NB4 (cell line): ENCODE data around the gene RPP21.

Experiments used
- DNase-seq: peaks from one replicate; pipeline ENCODE4 v3.0.0; 2010; ENCODE audit warnings: low read depth
- H3K4me3 ChIP-seq: one replicate; pipeline ENCODE4 v1.5.1; 2011; ENCODE audit warnings: mild to moderate bottlenecking, low read depth, low read length, moderate library complexity
- MYC ChIP-seq: IDR thresholded peaks from 2 replicates; pipeline ENCODE4 v1.6.1; 2011; ENCODE audit warnings: low read depth, low read length
- POLR2A ChIP-seq: IDR thresholded peaks from 2 replicates; pipeline ENCODE4 v1.6.1; 2011; ENCODE audit warnings: mild to moderate bottlenecking; ENCODE audit not compliant: insufficient read length; ENCODE audit errors: extremely low read depth
- TF ChIP-seq, protein P1 (sequence below): IDR thresholded peaks from one replicate; pipeline ENCODE4 v1.5.1; 2012; ENCODE audit warnings: low read depth, low read length
- TF ChIP-seq, protein P2 (sequence below): IDR thresholded peaks from 2 replicates; pipeline ENCODE4 v1.6.1; 2011; ENCODE audit warnings: low read depth, low read length

The RPP21 gene

DNA sequence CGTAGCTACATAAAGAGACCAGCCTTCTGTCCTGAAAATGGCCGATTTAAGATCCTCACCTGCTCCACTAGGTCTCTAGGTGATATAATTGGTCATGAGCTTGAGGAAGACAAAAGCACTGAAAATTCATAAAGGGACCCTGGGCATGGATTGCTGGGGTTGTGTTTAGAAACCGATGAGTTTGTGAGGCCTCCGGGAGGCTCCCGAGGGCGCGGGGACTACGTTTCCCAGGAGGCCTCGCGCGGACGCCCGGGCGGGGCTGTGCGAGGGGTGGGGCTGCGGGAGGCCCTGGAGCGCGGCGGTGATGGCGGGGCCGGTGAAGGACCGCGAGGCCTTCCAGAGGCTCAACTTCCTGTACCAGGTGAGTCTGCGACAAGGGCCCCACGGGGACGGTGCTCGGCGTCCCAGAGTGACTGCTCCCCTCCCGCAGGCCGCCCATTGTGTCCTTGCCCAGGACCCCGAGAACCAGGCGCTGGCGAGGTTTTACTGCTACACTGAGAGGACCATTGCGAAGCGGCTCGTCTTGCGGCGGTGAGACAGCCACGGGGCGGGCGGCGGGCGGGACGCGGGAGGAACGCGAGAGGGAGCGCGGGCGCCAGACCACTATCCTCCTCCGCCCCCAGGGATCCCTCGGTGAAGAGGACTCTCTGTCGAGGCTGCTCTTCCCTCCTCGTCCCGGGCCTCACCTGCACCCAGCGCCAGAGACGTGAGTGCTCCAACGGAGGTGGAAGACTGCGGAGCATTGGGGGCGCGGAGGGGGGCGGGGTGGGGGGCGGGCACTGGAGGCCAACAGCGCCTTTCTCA lies at the start of gene RPP21:
RPP21 (plus strand) TSS at position 289 of the 804 bp plus-strand sequence; CDS start at position 305, 16 bp downstream.
- peak within 1 kb of the TSS; percentile 78 for H3K4me3 ChIP-seq
- TF ChIP-seq, protein P1, sequence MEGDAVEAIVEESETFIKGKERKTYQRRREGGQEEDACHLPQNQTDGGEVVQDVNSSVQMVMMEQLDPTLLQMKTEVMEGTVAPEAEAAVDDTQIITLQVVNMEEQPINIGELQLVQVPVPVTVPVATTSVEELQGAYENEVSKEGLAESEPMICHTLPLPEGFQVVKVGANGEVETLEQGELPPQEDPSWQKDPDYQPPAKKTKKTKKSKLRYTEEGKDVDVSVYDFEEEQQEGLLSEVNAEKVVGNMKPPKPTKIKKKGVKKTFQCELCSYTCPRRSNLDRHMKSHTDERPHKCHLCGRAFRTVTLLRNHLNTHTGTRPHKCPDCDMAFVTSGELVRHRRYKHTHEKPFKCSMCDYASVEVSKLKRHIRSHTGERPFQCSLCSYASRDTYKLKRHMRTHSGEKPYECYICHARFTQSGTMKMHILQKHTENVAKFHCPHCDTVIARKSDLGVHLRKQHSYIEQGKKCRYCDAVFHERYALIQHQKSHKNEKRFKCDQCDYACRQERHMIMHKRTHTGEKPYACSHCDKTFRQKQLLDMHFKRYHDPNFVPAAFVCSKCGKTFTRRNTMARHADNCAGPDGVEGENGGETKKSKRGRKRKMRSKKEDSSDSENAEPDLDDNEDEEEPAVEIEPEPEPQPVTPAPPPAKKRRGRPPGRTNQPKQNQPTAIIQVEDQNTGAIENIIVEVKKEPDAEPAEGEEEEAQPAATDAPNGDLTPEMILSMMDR, result no peak
- peak; percentile 77 for TF ChIP-seq POLR2A
- peak; percentile 81 for TF ChIP-seq MYC
- TF ChIP-seq, protein P2, sequence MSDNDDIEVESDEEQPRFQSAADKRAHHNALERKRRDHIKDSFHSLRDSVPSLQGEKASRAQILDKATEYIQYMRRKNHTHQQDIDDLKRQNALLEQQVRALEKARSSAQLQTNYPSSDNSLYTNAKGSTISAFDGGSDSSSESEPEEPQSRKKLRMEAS, result no peak; the same call in 1 of the 2 replicates
- DNase-seq, result peak; percentile 87

DNA sequence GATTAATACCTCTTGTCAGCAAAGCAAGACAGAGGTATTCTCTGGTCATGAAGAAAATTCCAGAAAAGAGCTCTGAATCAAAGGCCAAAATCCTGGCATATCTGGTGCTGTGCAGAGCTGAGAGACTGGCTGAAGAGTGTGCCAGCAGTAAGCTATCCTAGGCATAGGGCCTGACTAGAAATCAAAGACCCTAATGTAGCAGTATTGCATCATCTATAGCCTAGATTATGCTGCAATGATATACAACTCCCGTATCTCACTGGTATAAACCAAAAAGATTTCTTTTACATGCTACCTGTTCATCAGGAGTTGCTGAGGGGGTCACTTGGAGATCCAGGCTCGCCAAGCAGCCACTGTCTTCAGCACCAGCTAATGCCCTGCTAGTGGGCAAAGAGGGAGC lies 49.1 kb upstream of the RPP21 start:
- TF ChIP-seq MYC (no peak), POLR2A (no peak)
- TF ChIP-seq, protein P1, result no peak
- TF ChIP-seq, protein P2, result no peak
- no peak for DNase-seq
- no peak overlapping the region for H3K4me3 ChIP-seq

DNA sequence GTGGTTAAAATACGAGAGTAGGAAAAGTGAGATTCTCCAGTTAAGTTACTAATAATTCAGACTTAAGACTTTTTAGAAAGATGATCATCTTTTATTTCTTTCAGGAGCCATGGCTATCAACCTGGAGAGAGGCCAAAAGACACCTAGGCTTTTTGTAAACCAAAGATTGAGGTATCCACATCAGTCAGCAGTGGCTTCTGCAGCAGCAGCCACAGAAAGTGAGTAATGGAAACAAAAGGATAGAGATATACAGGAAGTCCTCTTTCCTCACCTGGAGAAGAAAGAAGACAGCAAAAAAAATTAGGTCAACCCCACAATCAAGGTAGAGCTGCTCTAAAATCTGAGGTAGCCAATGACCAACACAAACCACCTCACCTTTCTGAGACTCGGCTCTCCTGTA lies 41.0 kb upstream of the RPP21 start:
- H3K4me3 ChIP-seq, result no peak overlapping the region
- TF ChIP-seq MYC (no peak), POLR2A (no peak)
- TF ChIP-seq, protein P2, result no peak
- TF ChIP-seq, protein P1, result no peak
- DNase-seq, result no peak

DNA sequence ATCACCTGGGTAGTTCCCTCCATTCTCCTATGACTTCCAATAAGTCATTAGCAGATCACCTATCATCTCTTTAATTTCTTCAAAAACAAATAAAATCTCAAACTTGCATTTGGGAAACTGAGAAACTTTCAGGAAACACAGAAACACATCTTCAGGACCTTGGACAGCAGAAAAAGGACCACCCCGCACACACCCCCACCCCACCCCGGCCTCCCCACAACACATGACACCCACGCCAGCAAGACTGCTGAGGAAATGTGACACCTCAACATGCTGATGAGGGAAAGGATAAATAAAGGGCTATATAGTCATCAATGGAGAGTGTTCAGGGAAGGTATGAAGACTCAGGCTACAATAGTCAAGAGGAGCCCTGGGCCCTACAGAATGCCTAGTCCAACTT lies 33.9 kb upstream of the RPP21 start:
- no peak overlapping the region for H3K4me3 ChIP-seq
- no peak for DNase-seq
- no peak for TF ChIP-seq MYC
- TF ChIP-seq, protein P1, result no peak
- TF ChIP-seq, protein P2, result no peak
- TF ChIP-seq POLR2A, result no peak

DNA sequence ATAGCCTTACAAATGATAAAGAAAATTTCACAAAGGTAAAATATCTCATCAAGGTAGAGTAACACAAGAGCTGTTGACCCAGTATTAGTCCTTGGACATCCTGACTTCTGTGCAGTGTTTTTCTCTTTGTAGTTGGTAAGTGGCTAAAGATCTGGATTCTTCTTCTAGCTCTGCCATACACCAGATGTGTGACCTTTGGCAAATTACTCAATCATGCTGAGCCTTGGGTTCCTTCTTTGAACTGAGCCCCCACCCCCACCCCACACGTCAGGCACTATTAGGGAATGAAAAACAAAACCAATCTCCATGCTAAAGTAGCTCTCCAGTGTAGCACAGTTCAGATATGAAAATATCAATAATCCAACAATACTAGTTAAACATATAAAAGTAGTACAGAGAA lies 33.3 kb upstream of the RPP21 start:
- peak; percentile 32 for DNase-seq
- TF ChIP-seq MYC, result no peak
- TF ChIP-seq, protein P1, result no peak
- TF ChIP-seq, protein P2, result no peak
- TF ChIP-seq POLR2A, result no peak
- H3K4me3 ChIP-seq, result no peak overlapping the region
